Mesothelial cell of epicardium (in vitro differentiated cells): Measurements from ENCODE around the gene MRPL41. TPM values are rescaled to one million over a fixed set of nuclear protein-coding genes. Genes with fewer than 3 reads are reported as not detected.

Experiments
- DNase-seq, 2 experiments: peaks; one replicate each; pipeline ENCODE4 v3.0.0; 2021; ENCODE audit warnings: low spot score in 2 of 2; ENCODE audit not compliant: unreplicated experiment in 2 of 2
- H3K27ac Mint-ChIP-seq: 2 replicates; pipeline ENCODE4 v1.8.0; 2021; ENCODE audit warnings: mixed read lengths
- H3K27me3 Mint-ChIP-seq: 2 replicates; pipeline ENCODE4 v1.8.0; 2021; ENCODE audit warnings: low read depth, mixed read lengths
- H3K36me3 Mint-ChIP-seq: 2 replicates; pipeline ENCODE4 v1.8.0; 2021; ENCODE audit warnings: mixed read lengths
- H3K4me1 Mint-ChIP-seq: 2 replicates; pipeline ENCODE4 v1.8.0; 2021; ENCODE audit warnings: mixed read lengths
- H3K4me3 Mint-ChIP-seq: 2 replicates; pipeline ENCODE4 v1.8.0; 2021; ENCODE audit warnings: mild to moderate bottlenecking, moderate library complexity, mixed read lengths
- H3K9me3 Mint-ChIP-seq: 2 replicates; pipeline ENCODE4 v1.8.0; 2021; ENCODE audit warnings: mixed read lengths
- CTCF ChIP-seq: fragments of 200-600 bp; sonication (generic); IDR thresholded peaks from one replicate; pipeline ENCODE4 v1.5.0; 2021; ENCODE audit warnings: antibody characterized with exemption; ENCODE audit not compliant: unreplicated experiment
- total RNA-seq: library from RNA; stranded (reverse); gene quantifications from 3 replicates; pipeline ENCODE4 v1.2.1, GENCODE V29; 2021

Gene MRPL41
- total RNA-seq, 1 donor from 2014 or later: 26.6 TPM

- TF ChIP-seq CTCF: no peak
- H3K36me3 Mint-ChIP-seq: no peaks in the 10 kb centered on the region
- peaks cover 22% of the 10 kb centered on the region for H3K27me3 Mint-ChIP-seq
- no peaks in the 10 kb centered on the region for H3K9me3 Mint-ChIP-seq
- H3K27ac Mint-ChIP-seq: no peak overlapping the region
- DNase-seq: no peak
- H3K4me1 Mint-ChIP-seq: no peaks in the 10 kb centered on the region
- no peak overlapping the region for H3K4me3 Mint-ChIP-seq
Measured at GRCh38 chr9:137598943-137599342, 47.3 kb downstream of the MRPL41 start.

Other genes starting within 250 kb of the MRPL41 start
- gene NRARP, start 249.6 kb upstream of the MRPL41 start, total RNA-seq: 7.4 to 9.6 TPM (median 9.2 TPM) in 3 replicates
- 37.2 to 38.2 TPM (median 37.3 TPM) in 3 replicates for gene EXD3, start 128.7 kb upstream of the MRPL41 start, total RNA-seq
- gene NOXA1, start 128.5 kb upstream of the MRPL41 start, total RNA-seq: 19.9 to 22.1 TPM (median 21.4 TPM) in 3 replicates
- gene ENTPD8, start 110.5 kb upstream of the MRPL41 start, total RNA-seq: 1.4 to 1.7 TPM (median 1.6 TPM) in 3 replicates
- gene NSMF, start 92.5 kb upstream of the MRPL41 start, total RNA-seq: 85.3 to 85.6 TPM (median 85.3 TPM) in 3 replicates
- gene PNPLA7, start 1.5 kb upstream of the MRPL41 start, total RNA-seq: 5.3 to 5.7 TPM (median 5.6 TPM) in 3 replicates
- 55.0 to 59.4 TPM (median 56.1 TPM) in 3 replicates for gene DPH7, start 27.0 kb downstream of the MRPL41 start, total RNA-seq
- 31.1 to 33.2 TPM (median 31.9 TPM) in 3 replicates for gene ZMYND19, start 38.6 kb downstream of the MRPL41 start, total RNA-seq
- gene ARRDC1, start 53.8 kb downstream of the MRPL41 start, total RNA-seq: 36.5 to 40.5 TPM (median 39.1 TPM) in 3 replicates
- gene EHMT1, start 67.1 kb downstream of the MRPL41 start, total RNA-seq: 133 to 147 TPM (median 136 TPM) in 3 replicates